ENCODE results near the gene LIMA1.
"Not testable (repeated sequence)": the region's sequence is repeated elsewhere in the genome, so short reads cannot be mapped to it uniquely, and the experiment has no call there.

Gene LIMA1

DNA sequence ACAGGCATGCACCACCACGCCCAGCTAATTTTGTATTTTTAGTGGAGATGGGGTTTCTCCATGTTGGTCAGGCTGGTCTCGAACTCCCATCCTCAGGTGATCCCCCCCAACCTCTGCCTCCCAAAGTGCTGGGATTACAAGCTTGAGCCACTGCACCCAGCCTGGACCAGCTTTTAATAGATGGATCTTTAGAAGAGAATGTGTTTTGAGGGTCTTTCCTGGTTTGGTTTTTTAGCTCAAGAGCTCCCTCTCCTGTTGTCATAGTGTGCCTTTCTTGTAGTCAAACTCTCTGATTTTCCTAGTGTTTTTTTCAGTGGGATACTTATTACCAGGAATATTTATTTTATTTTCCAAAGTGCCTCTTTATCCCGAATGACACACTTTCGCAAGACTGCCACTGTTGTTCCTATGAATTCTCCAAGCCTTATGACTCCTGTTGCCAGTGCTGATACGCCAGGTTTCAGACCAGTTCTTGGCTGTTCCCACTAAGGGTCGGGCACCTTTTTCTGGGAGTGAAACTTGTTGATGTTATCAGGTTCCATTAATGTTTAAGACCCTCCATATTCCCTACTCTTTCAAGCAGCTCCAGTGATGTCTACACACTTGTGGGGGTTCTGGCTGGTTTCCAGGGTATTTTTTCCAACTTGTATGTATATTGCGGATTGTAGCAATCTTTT lies 31.5 kb upstream of the LIMA1 start:
- WGBS, 2 experiments (ENCODE audit: insufficient coverage in 2 of 2), result 30 to 100% methylated on average over 1 to 2 of the region's 7 CpGs
- Histone ChIP-seq H3K4me1 (ENCODE audit: control insufficient read depth, insufficient read depth, low read length, poor library complexity, severe bottlenecking) (no peaks in the 10 kb centered on the region), H3K4me3 (ENCODE audit: extremely low read depth, insufficient read depth, low read length, poor library complexity, severe bottlenecking) (no peak overlapping the region), H3K36me3 (ENCODE audit: control insufficient read depth, insufficient read depth, low read length) (no peaks in the 10 kb centered on the region), H3K27ac (ENCODE audit: low read depth, low read length, severe bottlenecking) (no peak overlapping the region), H3K9me3 (ENCODE audit: control insufficient read depth, low read length) (no peaks in the 10 kb centered on the region)

DNA sequence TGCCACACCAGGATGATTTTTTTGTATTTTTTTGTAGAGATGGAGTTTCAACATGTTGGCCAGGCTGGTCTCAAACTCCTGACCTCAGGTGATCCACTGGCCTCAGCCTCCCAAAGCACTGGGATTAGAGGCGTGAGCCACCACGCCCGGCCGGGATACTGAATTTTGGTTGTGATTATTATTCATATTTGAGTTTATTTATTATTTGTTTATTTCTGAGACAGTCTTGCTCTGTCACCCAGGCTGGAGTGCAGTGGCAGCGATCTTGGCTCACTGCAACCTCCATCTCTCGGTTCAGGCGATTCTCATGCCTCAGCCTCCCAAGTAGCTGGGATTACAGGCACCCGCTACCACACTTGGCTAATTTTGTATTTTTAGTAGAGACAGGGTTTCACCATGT lies 30.7 kb upstream of the LIMA1 start:
- not testable (repeated sequence) for H3K27ac ChIP-seq (ENCODE audit: low read depth, low read length, severe bottlenecking); H3K9me3 ChIP-seq (ENCODE audit: control insufficient read depth, low read length); H3K4me3 ChIP-seq (ENCODE audit: extremely low read depth, insufficient read depth, low read length, poor library complexity, severe bottlenecking); H3K4me1 ChIP-seq (ENCODE audit: control insufficient read depth, insufficient read depth, low read length, poor library complexity, severe bottlenecking); H3K36me3 ChIP-seq (ENCODE audit: control insufficient read depth, insufficient read depth, low read length)
- 98 to 100% methylated on average over 3 to 4 of the region's 8 CpGs for WGBS, 2 experiments (ENCODE audit: insufficient coverage in 2 of 2)

DNA sequence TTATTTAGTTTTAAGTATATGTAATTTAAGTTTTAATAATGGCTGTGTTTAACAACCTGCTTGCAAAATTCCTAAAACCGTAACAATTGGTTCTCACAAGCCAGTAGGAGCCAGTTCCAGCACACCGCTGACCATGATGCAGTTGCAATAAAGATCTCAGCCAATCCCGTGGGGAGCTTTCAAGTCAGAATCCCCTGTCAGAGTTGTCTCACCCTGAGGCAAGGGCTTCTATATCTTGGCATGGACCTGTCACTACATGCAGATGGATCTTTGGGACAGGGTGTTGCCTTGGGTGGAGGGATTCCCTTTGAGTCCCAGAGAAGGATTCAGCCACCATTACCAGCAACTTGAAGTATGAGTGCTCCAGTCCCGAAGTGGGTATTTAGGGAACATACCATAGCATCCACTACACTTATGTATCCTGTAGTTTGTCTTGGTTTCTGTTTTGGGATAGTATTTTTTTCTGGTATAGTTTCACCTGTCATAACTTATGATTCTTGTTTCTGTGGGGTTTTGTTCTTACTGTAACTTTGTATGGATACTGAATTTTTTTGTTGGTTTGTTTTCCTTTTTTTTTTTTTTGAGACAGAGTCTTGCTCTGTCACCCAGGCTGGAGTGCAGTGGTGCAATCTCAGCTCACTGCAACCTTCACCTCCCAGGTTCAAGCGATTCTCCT lies 30.1 kb upstream of the LIMA1 start:
- no peak overlapping the region for H3K27ac ChIP-seq (ENCODE audit: low read depth, low read length, severe bottlenecking)
- no peak overlapping the region for H3K4me3 ChIP-seq (ENCODE audit: extremely low read depth, insufficient read depth, low read length, poor library complexity, severe bottlenecking)
- H3K36me3 ChIP-seq (ENCODE audit: control insufficient read depth, insufficient read depth, low read length), result no peaks in the 10 kb centered on the region
- WGBS, 2 experiments (ENCODE audit: insufficient coverage in 2 of 2), result 90 to 96% methylated on average over 3 of the region's 5 CpGs
- H3K4me1 ChIP-seq (ENCODE audit: control insufficient read depth, insufficient read depth, low read length, poor library complexity, severe bottlenecking), result no peaks in the 10 kb centered on the region
- H3K9me3 ChIP-seq (ENCODE audit: control insufficient read depth, low read length), result no peaks in the 10 kb centered on the region

DNA sequence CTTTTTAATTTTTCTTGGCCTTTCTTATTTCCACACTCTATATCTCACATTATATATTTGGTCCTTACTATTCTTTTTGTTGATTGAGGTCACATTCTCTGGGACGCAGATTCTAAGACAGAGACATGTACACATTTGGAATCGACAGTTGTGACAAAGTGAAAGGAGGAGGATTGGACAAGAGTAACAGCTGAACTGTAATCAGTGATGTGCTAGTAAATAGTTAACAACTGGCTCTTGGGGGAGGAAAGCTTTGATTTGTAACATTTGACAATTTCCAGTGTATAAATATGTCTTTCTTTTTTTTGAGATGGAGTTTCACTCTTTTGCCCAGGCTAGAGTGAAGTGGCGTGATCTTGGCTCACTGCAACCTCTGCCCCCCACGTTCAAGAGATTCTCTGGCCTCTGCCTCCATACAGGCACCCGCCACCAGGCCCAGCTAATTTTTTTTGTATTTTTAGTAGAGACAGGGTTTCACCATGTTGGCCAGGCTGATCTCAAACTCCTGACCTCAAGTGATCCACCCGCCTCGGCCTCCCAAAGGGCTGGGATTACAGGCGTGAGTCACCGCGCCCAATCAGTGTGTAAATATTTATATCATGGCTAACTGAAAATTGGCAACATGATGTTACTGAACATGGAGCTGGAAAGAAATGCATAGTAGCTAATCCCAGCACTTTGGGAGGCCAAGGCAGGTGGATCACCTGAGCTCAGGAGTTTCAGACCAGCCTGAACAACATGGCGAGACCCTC lies 28.7 kb upstream of the LIMA1 start:
- not testable (repeated sequence) for H3K27ac ChIP-seq (ENCODE audit: low read depth, low read length, severe bottlenecking); H3K4me3 ChIP-seq (ENCODE audit: extremely low read depth, insufficient read depth, low read length, poor library complexity, severe bottlenecking); H3K9me3 ChIP-seq (ENCODE audit: control insufficient read depth, low read length); H3K36me3 ChIP-seq (ENCODE audit: control insufficient read depth, insufficient read depth, low read length); H3K4me1 ChIP-seq (ENCODE audit: control insufficient read depth, insufficient read depth, low read length, poor library complexity, severe bottlenecking)
- WGBS, 2 experiments (ENCODE audit: insufficient coverage in 2 of 2), result 96 to 100% methylated on average over 5 to 8 of the region's 11 CpGs

DNA sequence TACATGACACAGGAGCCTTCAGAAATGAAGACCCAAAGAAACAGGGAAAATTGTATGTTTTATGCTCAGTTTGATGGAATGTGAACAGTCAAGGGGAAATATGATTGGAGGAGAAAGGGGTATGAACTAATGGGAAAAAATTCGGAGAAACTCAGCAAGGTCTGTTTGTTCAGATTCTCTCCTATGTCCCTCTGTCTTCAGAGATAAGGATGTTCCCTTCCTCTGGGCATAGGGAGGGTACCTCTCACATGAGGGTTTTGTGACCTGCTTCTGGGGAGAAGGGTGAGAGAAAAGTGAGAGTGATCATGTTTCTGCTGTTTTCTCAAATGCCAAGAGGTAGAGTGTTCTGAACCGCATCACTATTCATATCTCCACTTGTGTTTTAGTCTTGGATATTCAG lies 26.6 kb upstream of the LIMA1 start:
- no peak overlapping the region for H3K27ac ChIP-seq (ENCODE audit: low read depth, low read length, severe bottlenecking)
- no peak overlapping the region for H3K4me3 ChIP-seq (ENCODE audit: extremely low read depth, insufficient read depth, low read length, poor library complexity, severe bottlenecking)
- no peaks in the 10 kb centered on the region for H3K9me3 ChIP-seq (ENCODE audit: control insufficient read depth, low read length)
- H3K4me1 ChIP-seq (ENCODE audit: control insufficient read depth, insufficient read depth, low read length, poor library complexity, severe bottlenecking), result no peaks in the 10 kb centered on the region
- H3K36me3 ChIP-seq (ENCODE audit: control insufficient read depth, insufficient read depth, low read length), result no peaks in the 10 kb centered on the region
- 60 to 83% methylated on average over 1 of the region's 2 CpGs for WGBS, 2 experiments (ENCODE audit: insufficient coverage in 2 of 2)

DNA sequence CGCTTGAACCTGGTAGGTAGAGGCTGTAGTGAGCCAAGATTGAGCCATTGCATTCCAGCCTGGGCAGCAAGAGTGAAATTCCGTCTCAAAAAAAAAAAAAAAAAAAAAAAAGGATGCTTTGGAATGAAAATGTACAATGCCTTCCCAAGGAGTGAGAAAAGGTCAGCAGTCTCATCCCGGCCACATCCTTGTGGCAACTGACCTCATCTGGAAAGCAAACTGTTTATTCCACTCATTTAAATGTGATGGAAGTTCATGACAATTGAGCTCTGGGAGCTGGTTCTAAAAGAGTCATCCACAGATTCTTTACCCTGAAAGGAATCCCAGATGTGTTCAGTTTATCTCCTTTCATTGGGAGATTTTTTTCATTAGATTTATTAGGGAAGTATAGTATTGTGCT lies 19.4 kb upstream of the LIMA1 start:
- no peaks in the 10 kb centered on the region for H3K4me1 ChIP-seq (ENCODE audit: control insufficient read depth, insufficient read depth, low read length, poor library complexity, severe bottlenecking)
- whole genome bisulfite sequencing, 2 experiments (ENCODE audit: insufficient coverage in 2 of 2), result 80 to 89% methylated on average over 1 to 3 of the region's 3 CpGs
- H3K27ac ChIP-seq (ENCODE audit: low read depth, low read length, severe bottlenecking), result no peak overlapping the region

DNA sequence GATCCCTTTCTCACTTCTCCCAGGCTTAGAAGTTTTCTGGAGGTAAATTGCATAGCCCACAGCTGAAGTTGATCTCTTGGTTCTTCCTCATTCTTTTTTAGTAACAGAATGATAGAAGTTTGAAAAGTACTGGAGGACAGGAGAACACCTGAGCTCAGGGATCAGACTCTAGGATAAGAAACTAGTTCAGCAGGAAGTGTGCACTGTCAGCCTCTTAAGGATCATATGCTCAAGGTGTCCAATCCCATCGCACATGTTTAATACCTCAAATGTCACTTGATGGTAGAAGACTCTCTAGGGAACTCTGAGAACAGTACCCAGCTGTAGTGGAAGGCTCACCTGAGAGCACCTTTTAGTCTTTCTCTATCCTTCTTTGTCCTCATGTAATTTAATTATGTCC lies 14.7 kb upstream of the LIMA1 start:
- H3K36me3 ChIP-seq (ENCODE audit: control insufficient read depth, insufficient read depth, low read length), result no peaks in the 10 kb centered on the region
- 100% methylated on average over 1 of the region's 1 CpG for WGBS, 2 experiments (ENCODE audit: insufficient coverage in 2 of 2)
- H3K27ac ChIP-seq (ENCODE audit: low read depth, low read length, severe bottlenecking), result no peak overlapping the region
- H3K4me3 ChIP-seq (ENCODE audit: extremely low read depth, insufficient read depth, low read length, poor library complexity, severe bottlenecking), result no peak overlapping the region
- H3K4me1 ChIP-seq (ENCODE audit: control insufficient read depth, insufficient read depth, low read length, poor library complexity, severe bottlenecking), result no peaks in the 10 kb centered on the region
- no peaks in the 10 kb centered on the region for H3K9me3 ChIP-seq (ENCODE audit: control insufficient read depth, low read length)

More for the DNA sequence above, 19.4 kb upstream of the LIMA1 start:
- Histone ChIP-seq H3K9me3 (ENCODE audit: control insufficient read depth, low read length) (no peaks in the 10 kb centered on the region), H3K4me3 (ENCODE audit: extremely low read depth, insufficient read depth, low read length, poor library complexity, severe bottlenecking) (no peak overlapping the region), H3K36me3 (ENCODE audit: control insufficient read depth, insufficient read depth, low read length) (no peaks in the 10 kb centered on the region)

DNA sequence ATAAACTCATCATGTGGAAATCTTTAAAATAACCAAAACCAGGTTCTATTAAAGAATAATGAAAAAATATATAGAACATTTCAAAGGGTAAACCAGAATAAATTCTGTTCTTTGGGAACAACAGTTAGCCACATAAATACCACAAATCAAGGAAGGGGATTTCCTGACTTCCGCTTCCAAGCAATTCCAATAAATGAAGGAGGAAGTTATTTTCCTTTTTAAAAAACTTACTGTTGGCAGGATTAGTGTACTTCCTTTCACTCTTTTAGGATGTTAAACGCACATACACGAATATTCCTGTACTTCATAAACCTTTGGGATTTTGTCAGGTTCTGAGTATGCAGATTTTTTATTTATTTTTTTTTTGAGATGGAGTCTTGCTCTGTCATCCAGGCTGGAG lies 13.7 kb upstream of the LIMA1 start:
- WGBS, 2 experiments (ENCODE audit: insufficient coverage in 2 of 2), result no CpG with 5 or more reads among the region's 3 CpGs
- H3K4me1 ChIP-seq (ENCODE audit: control insufficient read depth, insufficient read depth, low read length, poor library complexity, severe bottlenecking), result no peaks in the 10 kb centered on the region
- no peaks in the 10 kb centered on the region for H3K9me3 ChIP-seq (ENCODE audit: control insufficient read depth, low read length)
- no peak overlapping the region for H3K4me3 ChIP-seq (ENCODE audit: extremely low read depth, insufficient read depth, low read length, poor library complexity, severe bottlenecking)
- no peaks in the 10 kb centered on the region for H3K36me3 ChIP-seq (ENCODE audit: control insufficient read depth, insufficient read depth, low read length)
- H3K27ac ChIP-seq (ENCODE audit: low read depth, low read length, severe bottlenecking), result no peak overlapping the region

DNA sequence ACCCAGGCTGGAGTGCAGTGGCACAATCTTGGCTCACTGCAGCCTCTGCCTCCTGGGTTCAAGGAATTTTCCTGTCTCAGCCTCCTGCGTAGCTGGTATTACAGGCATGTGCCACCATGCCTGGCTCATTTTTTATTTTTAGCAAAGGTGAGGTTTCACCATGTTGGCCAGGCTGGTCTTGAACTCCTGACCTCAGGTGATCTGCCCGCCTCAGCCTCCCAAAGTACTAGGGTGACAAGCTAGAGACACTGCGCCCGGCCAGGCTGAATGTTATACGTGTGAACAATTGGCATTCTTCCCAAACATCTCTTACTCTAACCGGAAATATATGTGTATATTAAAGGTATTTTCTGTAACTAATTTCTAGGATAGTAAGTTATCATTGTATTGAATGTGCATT lies 13.2 kb upstream of the LIMA1 start:
- H3K9me3 ChIP-seq (ENCODE audit: control insufficient read depth, low read length), result no peaks in the 10 kb centered on the region
- no peaks in the 10 kb centered on the region for H3K36me3 ChIP-seq (ENCODE audit: control insufficient read depth, insufficient read depth, low read length)
- whole genome bisulfite sequencing, 2 experiments (ENCODE audit: insufficient coverage in 2 of 2), result 92% methylated on average over 2 of the region's 6 CpGs; no CpG with 5 or more reads in 1 of the 2 experiments

DNA sequence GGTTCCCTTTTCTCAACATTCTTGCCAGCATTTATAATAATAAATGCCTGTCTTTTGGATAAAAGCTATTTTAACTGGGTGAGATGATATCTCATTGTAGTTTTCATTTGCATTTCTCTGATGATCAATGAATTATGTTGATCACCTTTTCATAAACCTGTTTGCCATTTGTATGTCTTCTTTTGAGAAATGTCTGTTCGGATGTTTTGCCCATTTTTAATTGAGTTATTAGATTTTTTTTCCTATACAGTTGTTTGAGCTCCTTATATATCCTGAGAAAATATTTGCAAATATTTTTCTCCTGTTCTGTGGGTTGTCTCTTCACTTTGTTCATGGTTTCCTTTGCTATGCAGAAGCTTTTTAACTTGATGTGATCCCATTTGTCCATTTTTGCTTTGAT lies 8.1 kb upstream of the LIMA1 start:
- H3K4me1 ChIP-seq (ENCODE audit: control insufficient read depth, insufficient read depth, low read length, poor library complexity, severe bottlenecking), result no peaks in the 10 kb centered on the region

More for the DNA sequence above, 13.2 kb upstream of the LIMA1 start:
- no peaks in the 10 kb centered on the region for H3K4me1 ChIP-seq (ENCODE audit: control insufficient read depth, insufficient read depth, low read length, poor library complexity, severe bottlenecking)
- no peak overlapping the region for H3K27ac ChIP-seq (ENCODE audit: low read depth, low read length, severe bottlenecking)
- H3K4me3 ChIP-seq (ENCODE audit: extremely low read depth, insufficient read depth, low read length, poor library complexity, severe bottlenecking), result no peak overlapping the region

DNA sequence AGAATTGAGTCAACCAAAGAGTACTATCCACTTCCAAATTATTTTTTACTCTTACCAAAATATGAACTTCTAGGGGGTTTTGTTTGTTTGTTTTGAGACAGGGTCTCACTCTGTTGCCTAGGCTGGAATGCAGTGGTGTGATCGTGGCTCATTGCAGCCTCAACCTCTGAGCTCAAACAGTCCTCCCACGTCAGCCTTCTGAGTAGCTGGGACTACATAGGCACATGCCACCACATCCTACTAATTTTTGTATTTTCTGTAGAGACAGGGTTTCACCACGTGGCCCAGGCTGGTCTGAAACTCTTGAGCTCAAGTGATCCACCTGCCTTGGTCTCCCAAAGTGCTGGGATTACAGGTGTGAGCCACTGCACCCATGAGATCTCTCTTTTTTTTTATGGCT lies 7.4 kb upstream of the LIMA1 start:
- WGBS, 2 experiments (ENCODE audit: insufficient coverage in 2 of 2), result 76% methylated on average over 3 of the region's 3 CpGs; no CpG with 5 or more reads in 1 of the 2 experiments
- not testable (repeated sequence) for H3K27ac ChIP-seq (ENCODE audit: low read depth, low read length, severe bottlenecking); H3K4me3 ChIP-seq (ENCODE audit: extremely low read depth, insufficient read depth, low read length, poor library complexity, severe bottlenecking); H3K36me3 ChIP-seq (ENCODE audit: control insufficient read depth, insufficient read depth, low read length); H3K9me3 ChIP-seq (ENCODE audit: control insufficient read depth, low read length); H3K4me1 ChIP-seq (ENCODE audit: control insufficient read depth, insufficient read depth, low read length, poor library complexity, severe bottlenecking)

More for the DNA sequence above, 8.1 kb upstream of the LIMA1 start:
- H3K36me3 ChIP-seq (ENCODE audit: control insufficient read depth, insufficient read depth, low read length), result no peaks in the 10 kb centered on the region
- no peak overlapping the region for H3K27ac ChIP-seq (ENCODE audit: low read depth, low read length, severe bottlenecking)
- WGBS, 2 experiments (ENCODE audit: insufficient coverage in 2 of 2), result no CpG with 5 or more reads among the region's 1 CpG
- H3K4me3 ChIP-seq (ENCODE audit: extremely low read depth, insufficient read depth, low read length, poor library complexity, severe bottlenecking), result no peak overlapping the region
- no peaks in the 10 kb centered on the region for H3K9me3 ChIP-seq (ENCODE audit: control insufficient read depth, low read length)

All from mesodermal cell (in vitro differentiated cells).